K562 (cell line): ENCODE data around the gene PLD3. TPM values are rescaled to one million over a fixed set of nuclear protein-coding genes. Genes with fewer than 3 reads are reported as not detected.

Source experiments
- ATF7 ChIP-seq: fragments of 450-650 bp; IDR thresholded peaks from 2 replicates; pipeline ENCODE4 v1.7.1; 2014; ENCODE audit warnings: mild to moderate bottlenecking, moderate library complexity
- EHMT2 ChIP-seq: fragments of 450-650 bp; IDR thresholded peaks from 2 replicates; pipeline ENCODE4 v1.6.1; 2018; ENCODE audit warnings: antibody characterized with exemption
- FOXP1 ChIP-seq: sonication (generic); formaldehyde crosslinking; IDR thresholded peaks from 2 replicates; pipeline ENCODE4 v1.8.0; 2022; ENCODE audit warnings: mild to moderate bottlenecking, missing genetic modification reagents
- GATAD2A ChIP-seq: fragments of 450-650 bp; IDR thresholded peaks from 2 replicates; pipeline ENCODE4 v1.6.1; 2017
- HDAC2 ChIP-seq: fragments of 450-650 bp; IDR thresholded peaks from 2 replicates; pipeline ENCODE4 v1.6.1; 2016; ENCODE audit warnings: mild to moderate bottlenecking
- JUN ChIP-seq, 2 experiments: sonication (generic) in 1 of 2; formaldehyde crosslinking in 1 of 2; IDR thresholded peaks; 2 replicates each; pipeline versions ENCODE4 v1.6.1 to v1.8.0; 2012 to 2022; ENCODE audit warnings: borderline replicate concordance in 2 of 2, mild to moderate bottlenecking in 2 of 2, improper control_type of control experiment in 1 of 2, low read depth in 1 of 2, low read length in 1 of 2, missing genetic modification reagents in 1 of 2
- LARP7 ChIP-seq: fragments of 450-650 bp; IDR thresholded peaks from 2 replicates; pipeline ENCODE4 v1.6.1; 2016
- MTA2 ChIP-seq: fragments of 450-650 bp; IDR thresholded peaks from 2 replicates; pipeline ENCODE4 v1.6.1; 2016; ENCODE audit warnings: low read depth
- PHF20 ChIP-seq: fragments of 450-650 bp; IDR thresholded peaks from 2 replicates; pipeline ENCODE4 v1.6.1; 2018; ENCODE audit not compliant: partially characterized antibody
- SAP30 ChIP-seq: fragments of 200-600 bp; sonication (generic); IDR thresholded peaks from 2 replicates; pipeline ENCODE4 v1.6.1; 2012; ENCODE audit warnings: borderline replicate concordance, low read depth, mild to moderate bottlenecking, moderate library complexity, low read length, control low read depth, inconsistent platforms; ENCODE audit not compliant: insufficient read depth, poor library complexity, severe bottlenecking
- SIN3A ChIP-seq, 2 experiments: fragments of 150-350 bp in 1 of 2; IDR thresholded peaks; 2 replicates each; pipeline ENCODE4 v1.6.1; 2011 to 2016; ENCODE audit warnings: borderline replicate concordance in 2 of 2, low read depth in 2 of 2, low read length in 2 of 2, mild to moderate bottlenecking in 2 of 2, moderate library complexity in 2 of 2; ENCODE audit not compliant: control insufficient read depth in 1 of 2
- SMARCE1 ChIP-seq: fragments of 450-650 bp; IDR thresholded peaks from 2 replicates; pipeline ENCODE4 v1.7.1; 2016; ENCODE audit warnings: mild to moderate bottlenecking
- ZEB2 ChIP-seq: fragments of 450-650 bp; IDR thresholded peaks from 2 replicates; pipeline ENCODE4 v1.6.1; 2016
- ZNF253 ChIP-seq: fragments of 250-450 bp; sonication (Bioruptor Pico); conservative IDR thresholded peaks from 2 replicates; pipeline ENCODE4 v1.6.1; 2021; ENCODE audit warnings: mild to moderate bottlenecking
- polyA plus RNA-seq, 8 experiments: library from polyadenylated mRNA; depleted of rRNA in 4 of 8; stranded (reverse) in 5 of 8; unstranded in 3 of 8; fragments of >200 nt; fragmentation: Nextera tagmentation in 2 of 8; fragmentation: Illumina TruSeq in 1 of 8; extraction: Ambion mirVana in 2 of 8; extraction: Trizol in 1 of 8; gene quantifications; 2 replicates each; pipeline versions ENCODE4 v1.2.1 to v1.2.3, GENCODE V29; 2011 to 2014; ENCODE audit warnings: inconsistent platforms in 1 of 8, missing spikeins in 1 of 8
- total RNA-seq, 7 experiments: library from RNA; depleted of rRNA in 6 of 7; stranded (reverse); fragments of >200 nt in 6 of 7; fragmentation: Illumina TruSeq in 2 of 7; extraction: Trizol in 2 of 7; gene quantifications; 2 replicates each; pipeline versions ENCODE4 v1.2.1 to v1.2.3, GENCODE V29; 2011 to 2021; ENCODE audit warnings: low replicate concordance in 1 of 7
- TF ChIP-seq, protein P1 (sequence below), 2 experiments: fragments of 450-650 bp in 1 of 2; sonication (generic) in 1 of 2; formaldehyde crosslinking in 1 of 2; IDR thresholded peaks in 1 of 2; conservative IDR thresholded peaks in 1 of 2; 2 replicates each; pipeline versions ENCODE4 v1.6.1 to v1.8.1; 2016 to 2023; ENCODE audit warnings: mild to moderate bottlenecking in 2 of 2, moderate library complexity in 2 of 2, inconsistent platforms in 1 of 2, missing genetic modification reagents in 1 of 2
- TF ChIP-seq, protein P2 (sequence below): fragments of 450-650 bp; IDR thresholded peaks from 2 replicates; pipeline ENCODE4 v1.6.1; 2016; ENCODE audit warnings: borderline replicate concordance
- TF ChIP-seq, protein P3 (sequence below): fragments of 450-650 bp; formaldehyde crosslinking; IDR thresholded peaks from 2 replicates; pipeline ENCODE4 v1.4.0; 2022; ENCODE audit warnings: missing genetic modification characterization
- TF ChIP-seq, protein P4 (sequence below): fragments of 450-650 bp; IDR thresholded peaks from 2 replicates; pipeline ENCODE4 v1.6.1; 2016; ENCODE audit warnings: missing biosample characterization, missing genetic modification characterization
- TF ChIP-seq, protein P5 (sequence below), 2 experiments: fragments of 250-450 bp in 1 of 2; fragments of 450-650 bp in 1 of 2; sonication (Bioruptor Pico) in 1 of 2; IDR thresholded peaks; 2 replicates each; pipeline versions ENCODE4 v1.6.1 to v1.8.0; 2016 to 2021; ENCODE audit warnings: mild to moderate bottlenecking in 2 of 2, moderate library complexity in 2 of 2, missing compliant biosample characterization in 1 of 2, missing genetic modification characterization in 1 of 2
- TF ChIP-seq, protein P6 (sequence below): sonication (generic); formaldehyde crosslinking; IDR thresholded peaks from 2 replicates; pipeline ENCODE4 v1.8.0; 2022; ENCODE audit warnings: missing genetic modification reagents, mild to moderate bottlenecking, moderate library complexity, borderline replicate concordance

Gene PLD3
- total and polyA plus RNA-seq, 9 of the 15 experiments (the other 6 are each of a cell fraction or from before 2014, with no cell fraction given), result 2.3 to 128 (median 72.7) TPM

DNA sequence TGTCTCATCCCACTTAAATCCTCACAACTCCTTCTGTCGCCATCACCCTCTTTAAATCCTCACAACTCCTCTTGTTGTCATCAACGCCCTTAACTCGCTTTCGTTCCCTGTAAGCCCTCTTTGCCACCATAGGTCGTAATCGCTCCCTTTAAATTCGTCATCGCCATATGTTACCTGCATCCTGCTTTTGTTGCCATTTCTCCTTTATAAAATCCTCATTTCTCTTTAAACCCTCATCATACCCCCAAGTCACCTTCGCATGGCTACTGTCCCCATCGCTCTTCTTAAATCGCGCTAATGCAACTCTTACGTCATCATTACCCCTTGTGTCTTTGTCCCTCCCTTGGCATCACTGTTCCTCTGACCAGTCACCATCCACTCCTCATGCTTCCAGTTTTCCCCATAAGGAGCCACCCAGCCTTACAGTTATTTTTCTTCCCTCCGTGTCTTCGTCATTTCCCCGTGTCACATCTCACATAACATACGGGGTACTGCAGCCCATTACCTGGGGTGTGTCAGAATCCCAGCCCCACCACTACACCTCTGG lies 539 bp downstream of the PLD3 start (continued):
- TF ChIP-seq, protein P1, sequence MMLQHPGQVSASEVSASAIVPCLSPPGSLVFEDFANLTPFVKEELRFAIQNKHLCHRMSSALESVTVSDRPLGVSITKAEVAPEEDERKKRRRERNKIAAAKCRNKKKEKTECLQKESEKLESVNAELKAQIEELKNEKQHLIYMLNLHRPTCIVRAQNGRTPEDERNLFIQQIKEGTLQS (IDR thresholded peaks at IDR 0.05), result peak; percentile 98
- TF ChIP-seq, protein P1 (CRISPR knock-in tag; conservative IDR thresholded peaks at IDR 0.05), result 0 out of 2 replicates have a peak, but pooled peaks have one; percentile 21
- TF ChIP-seq, protein P2, sequence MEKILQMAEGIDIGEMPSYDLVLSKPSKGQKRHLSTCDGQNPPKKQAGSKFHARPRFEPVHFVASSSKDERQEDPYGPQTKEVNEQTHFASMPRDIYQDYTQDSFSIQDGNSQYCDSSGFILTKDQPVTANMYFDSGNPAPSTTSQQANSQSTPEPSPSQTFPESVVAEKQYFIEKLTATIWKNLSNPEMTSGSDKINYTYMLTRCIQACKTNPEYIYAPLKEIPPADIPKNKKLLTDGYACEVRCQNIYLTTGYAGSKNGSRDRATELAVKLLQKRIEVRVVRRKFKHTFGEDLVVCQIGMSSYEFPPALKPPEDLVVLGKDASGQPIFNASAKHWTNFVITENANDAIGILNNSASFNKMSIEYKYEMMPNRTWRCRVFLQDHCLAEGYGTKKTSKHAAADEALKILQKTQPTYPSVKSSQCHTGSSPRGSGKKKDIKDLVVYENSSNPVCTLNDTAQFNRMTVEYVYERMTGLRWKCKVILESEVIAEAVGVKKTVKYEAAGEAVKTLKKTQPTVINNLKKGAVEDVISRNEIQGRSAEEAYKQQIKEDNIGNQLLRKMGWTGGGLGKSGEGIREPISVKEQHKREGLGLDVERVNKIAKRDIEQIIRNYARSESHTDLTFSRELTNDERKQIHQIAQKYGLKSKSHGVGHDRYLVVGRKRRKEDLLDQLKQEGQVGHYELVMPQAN, result peak; percentile 87
- TF ChIP-seq HDAC2 (no peak), ZEB2 (peak; percentile 62; the same call in 1 of the 2 replicates), SAP30 (peak; percentile 58), SMARCE1 (peak; percentile 65), JUN (IDR thresholded peaks at IDR 0.05; ENCODE audit: borderline replicate concordance, low read depth, low read length) (peak; percentile 43; the same call in 1 of the 2 replicates), JUN (CRISPR knock-in tag; IDR thresholded peaks at IDR 0.05; ENCODE audit: borderline replicate concordance) (no peak), FOXP1 (CRISPR knock-in tag) (no peak), MTA2 (0 out of 2 replicates have a peak, but pooled peaks have one; percentile 20), ATF7 (peak; percentile 94), ZNF253 (CRISPR knock-in tag) (no peak), PHF20 (peak; percentile 24), GATAD2A (0 out of 2 replicates have a peak, but pooled peaks have one; percentile 48), LARP7 (peak; percentile 64; the same call in 1 of the 2 replicates), EHMT2 (0 out of 2 replicates have a peak, but pooled peaks have one; percentile 48), SIN3A (IDR thresholded peaks at IDR 0.05; ENCODE audit: borderline replicate concordance in 2 of 2, control insufficient read depth in 1 of 2, low read depth in 2 of 2, low read length in 2 of 2) (peak in 1 of 2 experiments; percentile 35; a peak in 1 of 4 replicates)
- TF ChIP-seq, protein P3, sequence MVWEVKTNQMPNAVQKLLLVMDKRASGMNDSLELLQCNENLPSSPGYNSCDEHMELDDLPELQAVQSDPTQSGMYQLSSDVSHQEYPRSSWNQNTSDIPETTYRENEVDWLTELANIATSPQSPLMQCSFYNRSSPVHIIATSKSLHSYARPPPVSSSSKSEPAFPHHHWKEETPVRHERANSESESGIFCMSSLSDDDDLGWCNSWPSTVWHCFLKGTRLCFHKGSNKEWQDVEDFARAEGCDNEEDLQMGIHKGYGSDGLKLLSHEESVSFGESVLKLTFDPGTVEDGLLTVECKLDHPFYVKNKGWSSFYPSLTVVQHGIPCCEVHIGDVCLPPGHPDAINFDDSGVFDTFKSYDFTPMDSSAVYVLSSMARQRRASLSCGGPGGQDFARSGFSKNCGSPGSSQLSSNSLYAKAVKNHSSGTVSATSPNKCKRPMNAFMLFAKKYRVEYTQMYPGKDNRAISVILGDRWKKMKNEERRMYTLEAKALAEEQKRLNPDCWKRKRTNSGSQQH (CRISPR knock-in tag), result no peak
- TF ChIP-seq, protein P4, sequence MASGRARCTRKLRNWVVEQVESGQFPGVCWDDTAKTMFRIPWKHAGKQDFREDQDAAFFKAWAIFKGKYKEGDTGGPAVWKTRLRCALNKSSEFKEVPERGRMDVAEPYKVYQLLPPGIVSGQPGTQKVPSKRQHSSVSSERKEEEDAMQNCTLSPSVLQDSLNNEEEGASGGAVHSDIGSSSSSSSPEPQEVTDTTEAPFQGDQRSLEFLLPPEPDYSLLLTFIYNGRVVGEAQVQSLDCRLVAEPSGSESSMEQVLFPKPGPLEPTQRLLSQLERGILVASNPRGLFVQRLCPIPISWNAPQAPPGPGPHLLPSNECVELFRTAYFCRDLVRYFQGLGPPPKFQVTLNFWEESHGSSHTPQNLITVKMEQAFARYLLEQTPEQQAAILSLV, result peak; percentile 73
- TF ChIP-seq, protein P5, sequence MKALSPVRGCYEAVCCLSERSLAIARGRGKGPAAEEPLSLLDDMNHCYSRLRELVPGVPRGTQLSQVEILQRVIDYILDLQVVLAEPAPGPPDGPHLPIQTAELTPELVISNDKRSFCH (CRISPR knock-in tag; IDR thresholded peaks at IDR 0.05), result no peak
- TF ChIP-seq, protein P5 (tag; IDR thresholded peaks at IDR 0.05), result 0 out of 2 replicates have a peak, but pooled peaks have one; percentile 35
- TF ChIP-seq, protein P6, sequence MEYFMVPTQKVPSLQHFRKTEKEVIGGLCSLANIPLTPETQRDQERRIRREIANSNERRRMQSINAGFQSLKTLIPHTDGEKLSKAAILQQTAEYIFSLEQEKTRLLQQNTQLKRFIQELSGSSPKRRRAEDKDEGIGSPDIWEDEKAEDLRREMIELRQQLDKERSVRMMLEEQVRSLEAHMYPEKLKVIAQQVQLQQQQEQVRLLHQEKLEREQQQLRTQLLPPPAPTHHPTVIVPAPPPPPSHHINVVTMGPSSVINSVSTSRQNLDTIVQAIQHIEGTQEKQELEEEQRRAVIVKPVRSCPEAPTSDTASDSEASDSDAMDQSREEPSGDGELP, result no peak
